ENCODE results near the gene RFTN1.

- no peak for TF ChIP-seq USF2 (IDR thresholded peaks at IDR 0.05; ENCODE audit: low read length)
- TF ChIP-seq, protein P1, sequence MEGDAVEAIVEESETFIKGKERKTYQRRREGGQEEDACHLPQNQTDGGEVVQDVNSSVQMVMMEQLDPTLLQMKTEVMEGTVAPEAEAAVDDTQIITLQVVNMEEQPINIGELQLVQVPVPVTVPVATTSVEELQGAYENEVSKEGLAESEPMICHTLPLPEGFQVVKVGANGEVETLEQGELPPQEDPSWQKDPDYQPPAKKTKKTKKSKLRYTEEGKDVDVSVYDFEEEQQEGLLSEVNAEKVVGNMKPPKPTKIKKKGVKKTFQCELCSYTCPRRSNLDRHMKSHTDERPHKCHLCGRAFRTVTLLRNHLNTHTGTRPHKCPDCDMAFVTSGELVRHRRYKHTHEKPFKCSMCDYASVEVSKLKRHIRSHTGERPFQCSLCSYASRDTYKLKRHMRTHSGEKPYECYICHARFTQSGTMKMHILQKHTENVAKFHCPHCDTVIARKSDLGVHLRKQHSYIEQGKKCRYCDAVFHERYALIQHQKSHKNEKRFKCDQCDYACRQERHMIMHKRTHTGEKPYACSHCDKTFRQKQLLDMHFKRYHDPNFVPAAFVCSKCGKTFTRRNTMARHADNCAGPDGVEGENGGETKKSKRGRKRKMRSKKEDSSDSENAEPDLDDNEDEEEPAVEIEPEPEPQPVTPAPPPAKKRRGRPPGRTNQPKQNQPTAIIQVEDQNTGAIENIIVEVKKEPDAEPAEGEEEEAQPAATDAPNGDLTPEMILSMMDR (IDR thresholded peaks at IDR 0.05; ENCODE audit: control extremely low read depth in 1 of 3, insufficient read depth in 1 of 3, low read depth in 1 of 3, low read length in 3 of 3) = no peak
- TF ChIP-seq YY1 (IDR thresholded peaks at IDR 0.05; ENCODE audit: low read depth, low read length) = no peak
- TF ChIP-seq POLR2A (IDR thresholded peaks at IDR 0.05; ENCODE audit: control extremely low read depth in 1 of 2, low read depth in 2 of 2, low read length in 2 of 2) = no peak
- TF ChIP-seq SIN3A (conservative IDR thresholded peaks at IDR 0.05 in 1 of 2, IDR thresholded peaks at IDR 0.05 in 1 of 2; ENCODE audit: low read depth in 1 of 2, low read length in 2 of 2) = no peak
- no peak for TF ChIP-seq JUND (IDR thresholded peaks at IDR 0.05; ENCODE audit: low read length)
- TF ChIP-seq NANOG (IDR thresholded peaks at IDR 0.05; ENCODE audit: insufficient read depth, low read depth, low read length, poor library complexity, severe bottlenecking) = no peak
- no peak for TF ChIP-seq HDAC2 (IDR thresholded peaks at IDR 0.05; ENCODE audit: borderline replicate concordance in 1 of 2, low read depth in 2 of 2, low read length in 2 of 2)
- no peak for TF ChIP-seq RAD21 (IDR thresholded peaks at IDR 0.05 in 1 of 2, conservative IDR thresholded peaks at IDR 0.05 in 1 of 2; ENCODE audit: low read depth in 2 of 2, low read length in 2 of 2)
- TF ChIP-seq POLR2AphosphoS5 (IDR thresholded peaks at IDR 0.05; ENCODE audit: low read depth, low read length) = no peak
Measured at GRCh38 chr3:16407366-16407765, 106.1 kb downstream of the RFTN1 start.

All from H1 (cell line).